Measurements from ENCODE around the gene NECTIN3. TPM values are rescaled to one million over a fixed set of nuclear protein-coding genes. Genes with fewer than 3 reads are reported as not detected.

NECTIN3 gene
- total RNA-seq, 4 donors from 2014 or later, result 27.1 to 40.2 (median 29.1) TPM

- peak in 1 of 2 donors; percentile 11 for DNase-seq (ENCODE audit: low spot score in 2 of 2)
- H3K36me3 ChIP-seq, result no peaks in the 10 kb centered on the region
- H3K27me3 ChIP-seq, result no peaks in the 10 kb centered on the region
- peaks cover 0 to 35% (median 2%) of the 10 kb centered on the region in 4 donors for H3K4me1 ChIP-seq
- WGBS, 2 donors, result 0 to 1% methylated on average over 27 to 57 of the region's 71 CpGs
- H3K9me3 ChIP-seq, result no peaks in the 10 kb centered on the region
- TF ChIP-seq POLR2A (IDR thresholded peaks at IDR 0.05) (no peak), EP300 (IDR thresholded peaks at IDR 0.05) (no peak)
- TF ChIP-seq, protein P1, sequence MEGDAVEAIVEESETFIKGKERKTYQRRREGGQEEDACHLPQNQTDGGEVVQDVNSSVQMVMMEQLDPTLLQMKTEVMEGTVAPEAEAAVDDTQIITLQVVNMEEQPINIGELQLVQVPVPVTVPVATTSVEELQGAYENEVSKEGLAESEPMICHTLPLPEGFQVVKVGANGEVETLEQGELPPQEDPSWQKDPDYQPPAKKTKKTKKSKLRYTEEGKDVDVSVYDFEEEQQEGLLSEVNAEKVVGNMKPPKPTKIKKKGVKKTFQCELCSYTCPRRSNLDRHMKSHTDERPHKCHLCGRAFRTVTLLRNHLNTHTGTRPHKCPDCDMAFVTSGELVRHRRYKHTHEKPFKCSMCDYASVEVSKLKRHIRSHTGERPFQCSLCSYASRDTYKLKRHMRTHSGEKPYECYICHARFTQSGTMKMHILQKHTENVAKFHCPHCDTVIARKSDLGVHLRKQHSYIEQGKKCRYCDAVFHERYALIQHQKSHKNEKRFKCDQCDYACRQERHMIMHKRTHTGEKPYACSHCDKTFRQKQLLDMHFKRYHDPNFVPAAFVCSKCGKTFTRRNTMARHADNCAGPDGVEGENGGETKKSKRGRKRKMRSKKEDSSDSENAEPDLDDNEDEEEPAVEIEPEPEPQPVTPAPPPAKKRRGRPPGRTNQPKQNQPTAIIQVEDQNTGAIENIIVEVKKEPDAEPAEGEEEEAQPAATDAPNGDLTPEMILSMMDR (IDR thresholded peaks at IDR 0.05), result no peak
- H3K4me3 ChIP-seq, result peak overlapping the region; percentile 85 to 88 (median 85)
- H3K27ac ChIP-seq, result peak overlapping the region; percentile 79 to 94 (median 92)
Measured at GRCh38 chr3:111072031-111072921, 660 bp downstream of the NECTIN3 start.

DNA sequence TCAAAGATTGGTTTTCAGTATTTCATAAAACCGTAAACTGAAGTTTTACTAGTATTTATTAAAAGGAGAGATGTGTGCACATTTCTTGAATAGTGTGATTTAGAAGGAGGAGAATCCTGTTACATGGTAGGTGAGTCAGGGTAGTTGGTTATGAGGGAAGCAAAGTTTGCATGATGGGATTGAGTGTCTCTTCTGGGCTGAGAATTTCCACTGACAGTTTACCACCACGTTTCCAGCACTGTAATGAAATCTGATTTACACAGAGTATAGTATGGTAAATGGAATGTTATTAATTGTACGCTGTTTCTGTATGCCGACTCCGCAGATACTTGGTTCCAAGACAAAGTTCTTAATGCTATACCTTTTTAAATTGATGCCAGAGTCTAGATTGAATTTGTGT lies 1.6 kb downstream of the NECTIN3 start:
- no peaks in the 10 kb centered on the region for H3K9me3 ChIP-seq
- DNase-seq (ENCODE audit: low spot score in 2 of 2), result no peak
- peaks cover 0 to 35% (median 2%) of the 10 kb centered on the region in 4 donors for H3K4me1 ChIP-seq
- 52 to 58% methylated on average over 5 of the region's 5 CpGs for WGBS, 2 donors
- no peaks in the 10 kb centered on the region for H3K36me3 ChIP-seq
- H3K27ac ChIP-seq, result no peak overlapping the region
- peak overlapping the region in 3 of 4 donors; percentile 85 to 88 (median 85) for H3K4me3 ChIP-seq
- no peaks in the 10 kb centered on the region for H3K27me3 ChIP-seq
- no peak for TF ChIP-seq POLR2A (IDR thresholded peaks at IDR 0.05)
- TF ChIP-seq EP300 (IDR thresholded peaks at IDR 0.05), result no peak
- TF ChIP-seq, protein P1 (IDR thresholded peaks at IDR 0.05), result no peak

- TF ChIP-seq, protein P1 (IDR thresholded peaks at IDR 0.05), result no peak
- TF ChIP-seq EP300 (IDR thresholded peaks at IDR 0.05) (no peak), POLR2A (IDR thresholded peaks at IDR 0.05) (no peak)
- Histone ChIP-seq H3K36me3 (no peaks in the 10 kb centered on the region), H3K27ac (no peak overlapping the region), H3K4me1 (peaks cover 0 to 38% (median 0%) of the 10 kb centered on the region in 4 donors), H3K9me3 (no peaks in the 10 kb centered on the region), H3K4me3 (no peak overlapping the region), H3K27me3 (no peaks in the 10 kb centered on the region)
- WGBS, 2 donors, result 83 to 84% methylated on average over 5 of the region's 5 CpGs
- no peak for DNase-seq (ENCODE audit: low spot score in 2 of 2)
Measured at GRCh38 chr3:111076732-111077131, 5.1 kb downstream of the NECTIN3 start.

- peaks cover 0 to 43% (median 0%) of the 10 kb centered on the region in 4 donors for H3K4me1 ChIP-seq
- no peak for TF ChIP-seq POLR2A (IDR thresholded peaks at IDR 0.05)
- TF ChIP-seq, protein P1 (IDR thresholded peaks at IDR 0.05), result no peak
- no peaks in the 10 kb centered on the region for H3K36me3 ChIP-seq
- no peaks in the 10 kb centered on the region for H3K27me3 ChIP-seq
- H3K4me3 ChIP-seq, result no peak overlapping the region
- H3K9me3 ChIP-seq, result no peaks in the 10 kb centered on the region
- 91 to 95% methylated on average over 2 of the region's 2 CpGs for WGBS, 2 donors
- DNase-seq (ENCODE audit: low spot score in 2 of 2), result no peak
- H3K27ac ChIP-seq, result no peak overlapping the region
Measured at GRCh38 chr3:111077369-111077768, 5.8 kb downstream of the NECTIN3 start.

- TF ChIP-seq, protein P1 (IDR thresholded peaks at IDR 0.05), result peak; percentile 11 to 47 (median 39)
- TF ChIP-seq POLR2A (IDR thresholded peaks at IDR 0.05), result no peak
- H3K4me1 ChIP-seq, result peaks cover 0 to 26% (median 0%) of the 10 kb centered on the region in 4 donors
- no peak overlapping the region for H3K4me3 ChIP-seq
- H3K27me3 ChIP-seq, result no peaks in the 10 kb centered on the region
- no peaks in the 10 kb centered on the region for H3K36me3 ChIP-seq
- no peak overlapping the region for H3K27ac ChIP-seq
- WGBS, 2 donors, result 30 to 37% methylated on average over 1 of the region's 1 CpG
- H3K9me3 ChIP-seq, result no peaks in the 10 kb centered on the region
- DNase-seq (ENCODE audit: low spot score in 2 of 2), result no peak
Measured at GRCh38 chr3:111080413-111080812, 8.8 kb downstream of the NECTIN3 start.

Data from tibial nerve (tissue), 4 donors.